Endothelial cell of umbilical vein (primary cell): ENCODE data around the gene SLC30A4. TPM values are rescaled to one million over a fixed set of nuclear protein-coding genes. Genes with fewer than 3 reads are reported as not detected.

Experiments
- BruUV-seq: library from RNA; stranded (reverse); fragments of 400-500 nt; replicated peaks from 2 replicates; lab custom pipeline; 2021; lab: Mats Ljungman, UMichigan
- CTCF ChIA-PET: fragments of 300-600, 350-600 bp; sonication (Branson Sonifier 250); formaldehyde crosslinking; loops from one replicate; lab custom pipeline; 2021; ENCODE audit warnings: antibody characterized with exemption, inconsistent platforms; lab: Charles Lee
- POLR2A ChIA-PET: fragments of 300-600, 350-600 bp; sonication (Branson Sonifier 250); formaldehyde crosslinking; loops from one replicate; lab custom pipeline; 2021; ENCODE audit warnings: antibody characterized with exemption, inconsistent platforms; lab: Charles Lee
- DNase-seq: peaks from one replicate; pipeline ENCODE4 v3.0.0-alpha.2; 2011; ENCODE audit warnings: low read depth, low spot score
- FAIRE-seq: peaks from 2 replicates; lab custom pipeline; 2011; peaks lifted over from hg19 to GRCh38; lab: Jason Lieb, UNC
- H2AFZ ChIP-seq: 2 replicates; pipeline ENCODE4 v1.6.0; 2012; ENCODE audit warnings: low read depth, low read length, control low read depth, inconsistent platforms
- H3K27ac ChIP-seq: 2 replicates; pipeline ENCODE4 v1.5.1; 2011; ENCODE audit warnings: low read depth, mild to moderate bottlenecking, control low read depth, low read length, moderate library complexity; ENCODE audit not compliant: insufficient read depth
- H3K27me3 ChIP-seq, 2 experiments: 2 replicates each; pipeline versions ENCODE4 v1.6.0 to v1.6.1; 2011; ENCODE audit warnings: low read length in 2 of 2, mixed read lengths in 1 of 2; ENCODE audit not compliant: control insufficient read depth in 2 of 2, insufficient read depth in 2 of 2
- H3K36me3 ChIP-seq, 2 experiments: 2 replicates in 1 of 2; 3 replicates in 1 of 2; pipeline ENCODE4 v1.5.1; 2011; ENCODE audit warnings: low read length in 2 of 2, mild to moderate bottlenecking in 1 of 2, moderate library complexity in 1 of 2; ENCODE audit not compliant: control insufficient read depth in 2 of 2, insufficient read depth in 2 of 2; ENCODE audit errors: extremely low read depth in 1 of 2
- H3K4me1 ChIP-seq: 3 replicates; pipeline ENCODE4 v1.5.1; 2011; ENCODE audit warnings: mild to moderate bottlenecking, low read length; ENCODE audit not compliant: control insufficient read depth, insufficient read depth; ENCODE audit errors: extremely low read depth
- H3K4me2 ChIP-seq: 2 replicates; pipeline ENCODE4 v1.6.1; 2011; ENCODE audit warnings: low read length, control low read depth, mixed read lengths; ENCODE audit not compliant: insufficient read depth
- H3K4me3 ChIP-seq, 3 experiments: fragments of 200-600 bp in 1 of 3; sonication (generic), shearing (Covaris generic) in 1 of 3; replicated peaks in 1 of 3; 2 replicates each; pipeline ENCODE4 v1.5.1; 2011 to 2016; ENCODE audit warnings: control low read depth in 3 of 3, low read length in 3 of 3, mild to moderate bottlenecking in 2 of 3, inconsistent platforms in 1 of 3, low read depth in 1 of 3, moderate library complexity in 1 of 3; ENCODE audit not compliant: insufficient read depth in 1 of 3
- H3K79me2 ChIP-seq: 2 replicates; pipeline ENCODE4 v1.6.0; 2012; ENCODE audit warnings: low read length, inconsistent platforms; ENCODE audit not compliant: control insufficient read depth, insufficient read depth
- H3K9ac ChIP-seq: replicated peaks from 2 replicates; pipeline ENCODE3; 2011; ENCODE audit warnings: low read length, control low read depth; ENCODE audit not compliant: insufficient read depth; ENCODE audit errors: extremely low read depth
- H3K9me1 ChIP-seq: replicated peaks from 3 replicates; pipeline ENCODE4 v1.6.0; 2011; ENCODE audit warnings: mild to moderate bottlenecking, low read length; ENCODE audit not compliant: control insufficient read depth, insufficient read depth; ENCODE audit errors: extremely low read depth
- H3K9me3 ChIP-seq: replicated peaks from 2 replicates; pipeline ENCODE4 v1.5.1; 2012; ENCODE audit warnings: low read length, inconsistent platforms; ENCODE audit not compliant: control insufficient read depth, insufficient read depth
- H4K20me1 ChIP-seq: replicated peaks from 2 replicates; pipeline ENCODE3; 2011; ENCODE audit warnings: mild to moderate bottlenecking, low read length; ENCODE audit not compliant: control insufficient read depth, insufficient read depth; ENCODE audit errors: extremely low read depth
- FOS ChIP-seq: IDR thresholded peaks from 2 replicates; pipeline ENCODE4 v1.6.1; 2011; ENCODE audit warnings: mild to moderate bottlenecking, low read length, moderate library complexity, borderline replicate concordance; ENCODE audit not compliant: insufficient read depth
- POLR2A ChIP-seq: IDR thresholded peaks from 2 replicates; pipeline ENCODE4 v1.6.1; 2012; ENCODE audit warnings: low read depth, mild to moderate bottlenecking, control low read depth, low read length
- dilution Hi-C: fragments of 300-500 bp; cut with MboI; formaldehyde crosslinking; loops from one replicate; pipeline ENCODE4 v1.15.0; 2019; ENCODE audit warnings: low sequenced_read_pairs; ENCODE audit not compliant: extremely low pct_ligation_motif_present
- intact Hi-C: fragments of 100-400 bp; cut with micrococcal nuclease; formaldehyde crosslinking; loops from one replicate; pipeline ENCODE4 v1.10.0; 2022
- polyA plus RNA-seq, 4 experiments: library from polyadenylated mRNA; depleted of rRNA in 3 of 4; stranded (reverse) in 3 of 4; unstranded in 1 of 4; fragments of >200 nt; gene quantifications; 2 replicates each; pipeline versions ENCODE4 v1.2.1 to v1.2.3, GENCODE V29; 2011 to 2012; ENCODE audit warnings: missing spikeins in 1 of 4
- total RNA-seq: library from RNA; stranded (reverse); gene quantifications from 2 replicates; pipeline ENCODE4 v1.2.3, GENCODE V29; 2021
- TF ChIP-seq, protein P1 (sequence below): IDR thresholded peaks from 2 replicates; pipeline ENCODE4 v1.6.1; 2011; ENCODE audit not compliant: insufficient read depth, insufficient read length

SLC30A4 gene
- total and polyA plus RNA-seq, 2 donors (not counting 3 experiments of a cell fraction or from before 2014, with no cell fraction given): 2.7 to 3.9 TPM

DNA sequence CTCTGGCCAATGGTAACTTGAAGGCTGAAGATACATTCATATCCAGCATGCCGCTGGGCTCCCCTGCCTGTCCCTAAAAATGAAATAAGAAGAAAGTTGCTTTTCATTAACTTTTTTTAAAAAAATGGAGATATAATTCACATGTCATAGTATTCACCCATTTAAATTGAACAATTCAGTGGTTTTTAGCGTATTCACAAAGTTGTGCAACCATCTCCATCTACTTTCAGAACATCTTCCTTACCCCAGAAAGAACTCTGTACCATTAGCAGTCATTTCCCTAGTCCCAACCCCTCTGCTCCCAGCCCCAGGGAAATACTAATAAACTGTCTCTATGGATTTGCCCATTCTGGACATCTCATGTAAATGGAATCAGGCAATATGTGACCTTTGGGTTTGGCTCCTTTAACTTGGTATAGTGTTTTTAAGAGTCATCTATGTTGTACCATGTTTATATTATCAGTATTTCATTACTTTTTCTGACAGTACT lies 88.4 kb downstream of the SLC30A4 start:
- no peak overlapping the region for H3K9ac ChIP-seq
- no peaks in the 10 kb centered on the region for H3K9me3 ChIP-seq
- DNase-seq (no peak), FAIRE-seq (no peak)
- dilution Hi-C loops (no loop called here), intact Hi-C loops (no loop called here)
- H2AFZ ChIP-seq: no peak overlapping the region
- H3K4me1 ChIP-seq: peaks cover 5% of the 10 kb centered on the region
- no peaks in the 10 kb centered on the region for H4K20me1 ChIP-seq
- H3K9me1 ChIP-seq: no peaks in the 10 kb centered on the region
- H3K79me2 ChIP-seq: no peaks in the 10 kb centered on the region
- CTCF ChIA-PET: no interaction called here
- POLR2A ChIA-PET: no interaction called here
- no peak for TF ChIP-seq POLR2A
- no peak overlapping the region for H3K4me2 ChIP-seq
- no peaks in the 10 kb centered on the region for H3K36me3 ChIP-seq
- H3K27me3 ChIP-seq: peaks cover 4 to 14% of the 10 kb centered on the region in 2 experiments
- no TSS peak for BruUV-seq
- H3K27ac ChIP-seq: no peak overlapping the region
- no peak overlapping the region for H3K4me3 ChIP-seq

DNA sequence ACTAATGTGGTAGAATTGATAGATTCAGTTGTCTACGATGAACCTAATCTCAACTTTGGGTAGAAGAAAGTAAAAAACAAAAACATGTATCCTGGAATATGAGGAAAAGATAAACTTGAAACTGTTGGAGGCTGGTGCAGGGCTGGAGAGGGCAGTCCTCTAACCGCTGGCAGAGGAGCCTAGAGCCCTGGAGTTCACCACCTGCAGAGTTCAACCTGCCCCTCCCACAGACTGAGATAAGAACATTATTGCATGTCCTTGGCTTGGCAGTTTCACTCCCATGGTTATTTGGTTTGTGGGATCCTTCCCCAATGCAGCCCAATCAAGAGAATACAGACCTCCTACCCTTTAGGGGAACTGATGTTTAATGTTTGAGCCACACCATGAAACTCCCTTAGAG lies 91.0 kb downstream of the SLC30A4 start:
- no peak overlapping the region for H3K27ac ChIP-seq
- H3K9me3 ChIP-seq: no peaks in the 10 kb centered on the region
- peaks cover 4 to 14% of the 10 kb centered on the region in 2 experiments for H3K27me3 ChIP-seq
- no peaks in the 10 kb centered on the region for H3K36me3 ChIP-seq
- dilution Hi-C loops: no loop called here
- intact Hi-C loops: no loop called here
- POLR2A ChIA-PET: no interaction called here
- H2AFZ ChIP-seq: no peak overlapping the region
- no peak overlapping the region for H3K9ac ChIP-seq
- H3K79me2 ChIP-seq: no peaks in the 10 kb centered on the region
- CTCF ChIA-PET: interaction anchor here (1.2 to 3.4 kb wide), 9 partner anchors 16 to 268 kb away, joined by 3 to 118 read pairs (median 11); a partner anchor contains a TSS
- H3K4me2 ChIP-seq: no peak overlapping the region
- no peaks in the 10 kb centered on the region for H3K9me1 ChIP-seq
- no peak overlapping the region for H3K4me3 ChIP-seq
- DNase-seq (no peak), FAIRE-seq (no peak)
- no peaks in the 10 kb centered on the region for H4K20me1 ChIP-seq
- TF ChIP-seq FOS: no peak
- TF ChIP-seq, protein P1, sequence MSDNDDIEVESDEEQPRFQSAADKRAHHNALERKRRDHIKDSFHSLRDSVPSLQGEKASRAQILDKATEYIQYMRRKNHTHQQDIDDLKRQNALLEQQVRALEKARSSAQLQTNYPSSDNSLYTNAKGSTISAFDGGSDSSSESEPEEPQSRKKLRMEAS: no peak
- H3K4me1 ChIP-seq: peaks cover 5% of the 10 kb centered on the region
- no TSS peak for BruUV-seq
